Kidney (tissue), 14 donors: ENCODE measurements around the gene EIF4G3. TPM values are rescaled to one million over a fixed set of nuclear protein-coding genes. Genes with fewer than 3 reads are reported as not detected.

Experiments
- DNase-seq, 5 donors: peaks; one replicate each; pipeline ENCODE4 v3.0.0-alpha.2; 2013 to 2020
- FAIRE-seq: peaks from 2 replicates; lab custom pipeline; 2012; peaks lifted over from hg19 to GRCh38; lab: Jason Lieb, UNC
- H3K27ac ChIP-seq, 2 donors: one replicate each; pipeline ENCODE4 v1.7.0; 2013; ENCODE audit warnings: low read depth in 2 of 2, low read length in 2 of 2, inconsistent platforms in 1 of 2
- H3K27me3 ChIP-seq: one replicate; pipeline ENCODE4 v1.7.1; 2013; ENCODE audit warnings: low read length, inconsistent platforms; ENCODE audit not compliant: control insufficient read depth, insufficient read depth
- H3K36me3 ChIP-seq, 3 donors: one replicate each; pipeline versions ENCODE4 v1.7.0 to v1.7.1; 2013; ENCODE audit warnings: low read length in 3 of 3, control low read depth in 1 of 3, inconsistent platforms in 1 of 3; ENCODE audit not compliant: insufficient read depth in 3 of 3, control insufficient read depth in 2 of 3
- H3K4me1 ChIP-seq, 3 donors: one replicate each; pipeline versions ENCODE4 v1.7.0 to v1.7.1; 2013; ENCODE audit warnings: low read length in 3 of 3, inconsistent platforms in 1 of 3, low read depth in 1 of 3; ENCODE audit not compliant: control insufficient read depth in 2 of 3, insufficient read depth in 2 of 3
- H3K4me3 ChIP-seq, 3 donors: one replicate each; pipeline versions ENCODE4 v1.7.0 to v1.8.1; 2013; ENCODE audit warnings: low read length in 3 of 3, control low read depth in 1 of 3, inconsistent platforms in 1 of 3
- H3K9ac ChIP-seq, 3 donors: one replicate each; pipeline versions ENCODE4 v1.7.0 to v1.7.1; 2013; ENCODE audit warnings: low read length in 3 of 3, control low read depth in 1 of 3, inconsistent platforms in 1 of 3
- H3K9me3 ChIP-seq, 3 donors: one replicate each; pipeline versions ENCODE4 v1.7.0 to v1.7.1; 2013; ENCODE audit warnings: low read length in 3 of 3, control low read depth in 1 of 3, inconsistent platforms in 1 of 3; ENCODE audit not compliant: control insufficient read depth in 2 of 3, insufficient read depth in 1 of 3
- intact Hi-C: fragments of 100-400 bp; cut with DNase I; formaldehyde crosslinking; loops from one replicate; pipeline ENCODE4 v1.11.1; 2022
- polyA plus RNA-seq: library from polyadenylated mRNA; stranded (reverse); fragments of 350-450 nt; fragmentation: Illumina TruSeq; extraction: RNeasy Lipid Tissue Mini Kit (QIAGEN cat#74804); gene quantifications from one replicate; pipeline ENCODE4 v1.2.3, GENCODE V29; 2014; ENCODE audit warnings: low read depth, low replicate concordance; ENCODE audit not compliant: insufficient read depth
- total RNA-seq: library from RNA; stranded (reverse); fragmentation: NEBNext Ultra II Directional; extraction: Animal tissue kit (Norgen Biotek cat#: 25700); gene quantifications from one replicate; pipeline ENCODE4 v1.2.1, GENCODE V29; 2021
- TF ChIP-seq, protein P1 (sequence below): IDR thresholded peaks from 3 replicates; pipeline ENCODE4 v1.5.1; 2012; ENCODE audit warnings: mild to moderate bottlenecking, moderate library complexity, borderline replicate concordance; ENCODE audit not compliant: insufficient read depth; ENCODE audit errors: extremely low read depth
- donor health status: control.
- donor health status: control.
- donor health status: control.
- donor health status: control.
- donor health status: control.
- donor health status: DM: yes; HTN: yes; CAD: no.
- donor health status: Normal renal cell carcinoma (clear cell type).

The EIF4G3 gene
- total and polyA plus RNA-seq, 2 donors from 2014 or later, result 14.8 to 61.6 TPM

GRCh38 chr1:21165646-21166045 is 11.1 kb downstream of the EIF4G3 start:
- Histone ChIP-seq H3K27ac (no peak overlapping the region), H3K36me3 (no peaks in the 10 kb centered on the region), H3K4me3 (no peak overlapping the region), H3K9me3 (no peaks in the 10 kb centered on the region), H3K4me1 (peaks cover 0 to 3% (median 0%) of the 10 kb centered on the region in 3 donors), H3K9ac (no peak overlapping the region), H3K27me3 (no peaks in the 10 kb centered on the region)
- DNase-seq (no peak), FAIRE-seq (no peak)
- intact Hi-C loops, result no loop called here
- TF ChIP-seq, protein P1, sequence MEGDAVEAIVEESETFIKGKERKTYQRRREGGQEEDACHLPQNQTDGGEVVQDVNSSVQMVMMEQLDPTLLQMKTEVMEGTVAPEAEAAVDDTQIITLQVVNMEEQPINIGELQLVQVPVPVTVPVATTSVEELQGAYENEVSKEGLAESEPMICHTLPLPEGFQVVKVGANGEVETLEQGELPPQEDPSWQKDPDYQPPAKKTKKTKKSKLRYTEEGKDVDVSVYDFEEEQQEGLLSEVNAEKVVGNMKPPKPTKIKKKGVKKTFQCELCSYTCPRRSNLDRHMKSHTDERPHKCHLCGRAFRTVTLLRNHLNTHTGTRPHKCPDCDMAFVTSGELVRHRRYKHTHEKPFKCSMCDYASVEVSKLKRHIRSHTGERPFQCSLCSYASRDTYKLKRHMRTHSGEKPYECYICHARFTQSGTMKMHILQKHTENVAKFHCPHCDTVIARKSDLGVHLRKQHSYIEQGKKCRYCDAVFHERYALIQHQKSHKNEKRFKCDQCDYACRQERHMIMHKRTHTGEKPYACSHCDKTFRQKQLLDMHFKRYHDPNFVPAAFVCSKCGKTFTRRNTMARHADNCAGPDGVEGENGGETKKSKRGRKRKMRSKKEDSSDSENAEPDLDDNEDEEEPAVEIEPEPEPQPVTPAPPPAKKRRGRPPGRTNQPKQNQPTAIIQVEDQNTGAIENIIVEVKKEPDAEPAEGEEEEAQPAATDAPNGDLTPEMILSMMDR, result no peak

GRCh38 chr1:21165076-21165475 is 11.6 kb downstream of the EIF4G3 start:
- H3K4me1 ChIP-seq, result peaks cover 0 to 3% (median 0%) of the 10 kb centered on the region in 3 donors
- no peak overlapping the region for H3K9ac ChIP-seq
- intact Hi-C loops, result no loop called here
- H3K27ac ChIP-seq, result no peak overlapping the region
- FAIRE-seq, result no peak
- no peak overlapping the region for H3K4me3 ChIP-seq
- H3K36me3 ChIP-seq, result no peaks in the 10 kb centered on the region
- H3K27me3 ChIP-seq, result no peaks in the 10 kb centered on the region
- DNase-seq, result no peak
- H3K9me3 ChIP-seq, result no peaks in the 10 kb centered on the region
- TF ChIP-seq, protein P1, result no peak

DNA sequence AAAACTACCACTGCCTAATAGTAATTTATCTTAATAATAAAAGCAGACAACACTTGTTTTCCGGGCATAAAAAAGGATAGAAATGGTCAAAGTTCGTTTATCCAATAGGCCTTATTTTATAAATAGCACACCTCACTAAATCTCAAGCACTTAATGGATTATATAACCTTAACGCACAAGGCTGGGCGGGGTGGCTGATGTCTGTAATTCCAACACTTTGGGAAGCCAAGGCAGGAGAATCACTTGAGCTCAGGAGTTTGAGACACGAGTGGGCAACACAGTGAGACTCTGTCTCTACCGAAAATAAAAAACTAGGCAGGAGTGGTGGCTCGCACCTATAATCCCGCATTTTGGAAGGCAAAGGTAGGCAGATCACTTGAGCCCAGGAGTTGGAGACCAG is 12.4 kb downstream of the EIF4G3 start:
- H3K27me3 ChIP-seq, result no peaks in the 10 kb centered on the region
- FAIRE-seq (no peak), DNase-seq (no peak)
- intact Hi-C loops, result no loop called here
- no peaks in the 10 kb centered on the region for H3K9me3 ChIP-seq
- H3K4me3 ChIP-seq, result no peak overlapping the region
- peaks cover 0 to 3% (median 0%) of the 10 kb centered on the region in 3 donors for H3K4me1 ChIP-seq
- TF ChIP-seq, protein P1, result no peak
- H3K36me3 ChIP-seq, result no peaks in the 10 kb centered on the region
- H3K9ac ChIP-seq, result no peak overlapping the region
- no peak overlapping the region for H3K27ac ChIP-seq
